HG02678 (cell line): ENCODE results near the gene FKBP1A.
"Not testable (repeated sequence)": the region's sequence is repeated elsewhere in the genome, so short reads cannot be mapped to it uniquely, and the experiment has no call there.

Experiments used
- ATAC-seq: cut with Tn5 transposase; IDR thresholded peaks from one replicate; pipeline ENCODE4 v1.9.1; 2021; ENCODE audit warnings: mild to moderate bottlenecking, moderate library complexity; ENCODE audit not compliant: unreplicated experiment

The FKBP1A gene

GRCh38 chr20:1369970-1370369 lies 22.9 kb downstream of the FKBP1A start:
- ATAC-seq, result no peak

GRCh38 chr20:1368448-1369199 lies 24.2 kb downstream of the FKBP1A start:
- ATAC-seq, result no peak

GRCh38 chr20:1367479-1367878 lies 25.4 kb downstream of the FKBP1A start:
- no peak for ATAC-seq

GRCh38 chr20:1364106-1364505 lies 28.7 kb downstream of the FKBP1A start:
- no peak for ATAC-seq

GRCh38 chr20:1363522-1363921 lies 29.3 kb downstream of the FKBP1A start:
- ATAC-seq, result no peak

- no peak for ATAC-seq
Observed at GRCh38 chr20:1362484-1362883, 30.4 kb downstream of the FKBP1A start.

- ATAC-seq, result no peak
Observed at GRCh38 chr20:1360094-1360846, 32.6 kb downstream of the FKBP1A start.

- no peak for ATAC-seq
Observed at GRCh38 chr20:1357921-1358671, 34.8 kb downstream of the FKBP1A start.

GRCh38 chr20:1353956-1354355 lies 38.9 kb downstream of the FKBP1A start:
- ATAC-seq, result no peak

- ATAC-seq, result no peak
Observed at GRCh38 chr20:1346315-1346969, 46.4 kb downstream of the FKBP1A start.

GRCh38 chr20:1345756-1346093 lies 47.1 kb downstream of the FKBP1A start:
- ATAC-seq, result no peak

GRCh38 chr20:1345030-1345755 lies 47.7 kb downstream of the FKBP1A start:
- ATAC-seq, result no peak

GRCh38 chr20:1343446-1344124 lies 49.3 kb downstream of the FKBP1A start:
- not testable (repeated sequence) for ATAC-seq

GRCh38 chr20:1341561-1342265 lies 51.1 kb downstream of the FKBP1A start:
- no peak for ATAC-seq

GRCh38 chr20:1338801-1339200 lies 54.1 kb downstream of the FKBP1A start:
- no peak for ATAC-seq

GRCh38 chr20:1338096-1338495 lies 54.8 kb downstream of the FKBP1A start:
- ATAC-seq, result no peak

GRCh38 chr20:1337441-1337840 lies 55.4 kb downstream of the FKBP1A start:
- no peak for ATAC-seq

- ATAC-seq, result no peak
Observed at GRCh38 chr20:1336699-1337367, 56.0 kb downstream of the FKBP1A start.
